T-helper 1 cell (primary cell): Measurements from ENCODE around the gene HES7.

Experiments used
- DNase-seq, 5 donors: peaks; one replicate each; pipeline ENCODE4 v3.0.0-alpha.2; 2012 to 2020

The HES7 gene

DNA sequence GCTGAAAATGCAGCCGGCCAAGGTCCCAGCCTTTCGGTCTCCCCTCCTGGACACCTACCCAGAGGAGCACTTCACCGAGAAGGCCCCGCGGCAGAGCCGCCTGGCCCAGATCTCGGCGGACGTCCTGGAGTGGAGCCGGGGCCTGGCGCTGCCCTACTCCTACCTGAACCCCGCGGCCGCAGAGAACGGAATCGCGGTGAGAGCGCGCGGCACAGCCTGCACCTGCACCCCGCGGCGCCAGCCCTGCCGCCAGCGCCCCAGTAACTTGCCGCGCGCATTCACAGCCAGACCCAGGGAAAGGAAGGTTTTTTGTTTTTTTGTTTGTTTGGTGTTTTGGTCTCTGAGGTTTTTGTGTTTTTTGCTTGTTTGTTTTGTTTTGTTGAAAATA is 51.6 kb downstream of the HES7 start:
- no peak for DNase-seq

DNA sequence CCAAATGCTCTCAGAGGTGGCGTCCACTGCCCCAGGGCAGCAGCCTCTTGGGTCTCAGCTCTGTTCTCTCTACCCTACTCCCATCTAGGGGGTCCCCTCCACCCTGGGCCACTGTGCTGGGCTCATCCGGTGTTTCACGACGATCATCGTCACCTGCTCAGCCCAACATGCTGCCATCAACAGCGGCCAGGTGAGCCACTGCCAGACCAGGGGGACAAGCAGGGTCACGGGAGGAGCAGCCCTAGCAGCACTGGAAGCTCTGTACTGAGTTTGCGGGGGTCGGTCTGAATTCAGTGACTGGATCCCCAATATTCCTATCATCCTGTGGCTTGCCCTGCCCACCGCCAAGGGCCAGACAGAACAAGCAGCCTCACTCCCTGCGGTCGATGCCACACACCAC is 52.4 kb downstream of the HES7 start:
- DNase-seq = no peak
